ENCODE data around the gene PBX3. TPM values are rescaled to one million over a fixed set of nuclear protein-coding genes. Genes with fewer than 3 reads are reported as not detected.

PBX3 gene
- total RNA-seq, 4 donors from 2014 or later, result 25.7 to 71.5 (median 45.1) TPM

DNA sequence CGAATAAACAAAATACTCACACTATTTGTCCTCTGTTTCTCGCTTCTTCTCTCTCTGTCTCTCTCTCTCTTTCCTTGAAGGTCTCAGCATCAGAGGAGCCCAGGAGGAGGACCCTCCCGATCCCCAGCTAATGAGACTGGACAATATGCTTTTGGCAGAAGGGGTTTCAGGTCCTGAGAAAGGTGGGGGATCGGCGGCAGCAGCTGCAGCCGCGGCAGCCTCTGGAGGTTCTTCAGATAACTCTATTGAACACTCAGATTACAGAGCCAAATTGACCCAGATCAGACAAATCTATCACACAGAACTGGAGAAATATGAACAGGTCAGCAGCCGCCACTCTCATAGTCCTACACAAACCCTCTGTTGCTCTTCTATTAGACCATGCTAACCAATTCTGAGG, 168.4 kb downstream of the PBX3 start:
- no peaks in the 10 kb centered on the region for H3K27me3 ChIP-seq
- no peaks in the 10 kb centered on the region for H3K4me1 ChIP-seq
- 96% methylated on average over 8 of the region's 8 CpGs for WGBS
- H3K9me3 ChIP-seq, result no peaks in the 10 kb centered on the region
- DNase-seq (ENCODE audit: low spot score in 2 of 2), result no peak
- no peak overlapping the region for H3K27ac ChIP-seq
- TF ChIP-seq CTCF (IDR thresholded peaks at IDR 0.05), result no peak
- H3K4me3 ChIP-seq, result no peak overlapping the region
- no peaks in the 10 kb centered on the region for H3K36me3 ChIP-seq

- Histone ChIP-seq H3K4me3 (no peak overlapping the region), H3K4me1 (no peaks in the 10 kb centered on the region), H3K9me3 (no peaks in the 10 kb centered on the region), H3K27me3 (no peaks in the 10 kb centered on the region), H3K27ac (no peak overlapping the region), H3K36me3 (no peaks in the 10 kb centered on the region)
- no peak for DNase-seq (ENCODE audit: low spot score in 2 of 2)
- TF ChIP-seq POLR2AphosphoS5 (IDR thresholded peaks at IDR 0.05), result no peak
- no peak for TF ChIP-seq EP300 (IDR thresholded peaks at IDR 0.05)
- no peak for TF ChIP-seq CTCF (IDR thresholded peaks at IDR 0.05)
- no peak for TF ChIP-seq POLR2A (IDR thresholded peaks at IDR 0.05)
Measured at GRCh38 chr9:125919565-125919964, 172.4 kb downstream of the PBX3 start.

DNA sequence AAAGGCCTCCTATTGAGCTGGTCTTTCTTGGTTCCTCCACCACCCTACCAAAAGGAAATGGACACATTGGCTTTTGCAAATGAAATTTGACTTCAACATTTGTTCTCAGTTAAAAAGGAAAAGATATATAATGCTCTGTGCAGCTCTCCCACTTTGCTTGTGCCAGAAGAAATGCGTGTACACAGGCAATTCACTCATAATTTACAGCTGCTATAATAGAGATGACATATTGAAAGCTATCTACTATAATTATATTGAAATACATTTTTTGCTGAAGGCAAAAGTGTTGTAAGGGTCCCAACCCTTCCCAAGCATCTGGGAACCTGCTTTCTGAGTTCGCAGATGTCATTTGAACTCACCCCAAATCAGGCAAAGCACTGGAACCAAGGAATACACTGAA, 173.2 kb downstream of the PBX3 start:
- TF ChIP-seq EP300 (IDR thresholded peaks at IDR 0.05) (no peak), POLR2AphosphoS5 (IDR thresholded peaks at IDR 0.05) (no peak), POLR2A (IDR thresholded peaks at IDR 0.05) (no peak), CTCF (IDR thresholded peaks at IDR 0.05) (no peak)
- Histone ChIP-seq H3K27ac (no peak overlapping the region), H3K27me3 (no peaks in the 10 kb centered on the region), H3K9me3 (no peaks in the 10 kb centered on the region), H3K36me3 (no peaks in the 10 kb centered on the region), H3K4me1 (no peaks in the 10 kb centered on the region), H3K4me3 (no peak overlapping the region)
- WGBS, result 69% methylated on average over 2 of the region's 2 CpGs
- no peak for DNase-seq (ENCODE audit: low spot score in 2 of 2)

GRCh38 chr9:125922854-125923253, 175.7 kb downstream of the PBX3 start:
- Histone ChIP-seq H3K9me3 (no peaks in the 10 kb centered on the region), H3K27ac (no peak overlapping the region), H3K4me1 (no peaks in the 10 kb centered on the region), H3K4me3 (no peak overlapping the region), H3K27me3 (no peaks in the 10 kb centered on the region), H3K36me3 (no peaks in the 10 kb centered on the region)
- 58% methylated on average over 1 of the region's 1 CpG for WGBS
- DNase-seq (ENCODE audit: low spot score in 2 of 2), result no peak
- TF ChIP-seq POLR2AphosphoS5 (IDR thresholded peaks at IDR 0.05) (no peak), POLR2A (IDR thresholded peaks at IDR 0.05) (no peak), CTCF (IDR thresholded peaks at IDR 0.05) (no peak), EP300 (IDR thresholded peaks at IDR 0.05) (no peak)

- Histone ChIP-seq H3K27ac (no peak overlapping the region), H3K4me3 (no peak overlapping the region), H3K36me3 (no peaks in the 10 kb centered on the region), H3K27me3 (no peaks in the 10 kb centered on the region), H3K9me3 (no peaks in the 10 kb centered on the region), H3K4me1 (no peaks in the 10 kb centered on the region)
- DNase-seq (ENCODE audit: low spot score in 2 of 2), result no peak
- 96% methylated on average over 4 of the region's 4 CpGs for WGBS
- TF ChIP-seq POLR2AphosphoS5 (IDR thresholded peaks at IDR 0.05) (no peak), CTCF (IDR thresholded peaks at IDR 0.05) (no peak), POLR2A (IDR thresholded peaks at IDR 0.05) (no peak), EP300 (IDR thresholded peaks at IDR 0.05) (no peak)
Measured at GRCh38 chr9:125924351-125924750, 177.2 kb downstream of the PBX3 start.

Measured in suprapubic skin (tissue), 4 donors.